HG02981 (cell line): Measurements from ENCODE around the gene APOO.
"Not testable (repeated sequence)": the region's sequence is repeated elsewhere in the genome, so short reads cannot be mapped to it uniquely, and the experiment has no call there.

ENCODE experiments used
- ATAC-seq: cut with Tn5 transposase; IDR thresholded peaks from one replicate; pipeline ENCODE4 v1.9.1; 2021; ENCODE audit warnings: mild to moderate bottlenecking, moderate library complexity; ENCODE audit not compliant: unreplicated experiment

The APOO gene

DNA sequence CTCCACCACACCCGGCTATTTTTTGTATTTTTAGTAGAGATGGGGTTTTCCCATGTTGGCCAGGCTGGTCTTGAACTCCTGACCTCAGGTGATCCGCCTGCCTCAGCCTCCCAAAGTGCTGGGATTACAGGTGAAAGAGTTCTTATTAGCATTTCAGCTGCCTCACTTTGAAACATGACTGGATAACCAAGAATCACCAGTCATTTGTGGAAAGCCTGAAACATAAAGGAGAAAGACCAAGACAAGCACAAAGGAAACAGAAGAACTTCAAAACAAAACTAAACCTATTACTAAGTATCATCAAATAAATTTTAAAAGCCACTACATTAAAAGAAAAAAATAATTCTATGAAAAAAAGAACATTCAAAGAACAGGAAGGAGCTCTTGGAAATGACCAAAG, 45.8 kb downstream of the APOO start:
- ATAC-seq: not testable (repeated sequence)

DNA sequence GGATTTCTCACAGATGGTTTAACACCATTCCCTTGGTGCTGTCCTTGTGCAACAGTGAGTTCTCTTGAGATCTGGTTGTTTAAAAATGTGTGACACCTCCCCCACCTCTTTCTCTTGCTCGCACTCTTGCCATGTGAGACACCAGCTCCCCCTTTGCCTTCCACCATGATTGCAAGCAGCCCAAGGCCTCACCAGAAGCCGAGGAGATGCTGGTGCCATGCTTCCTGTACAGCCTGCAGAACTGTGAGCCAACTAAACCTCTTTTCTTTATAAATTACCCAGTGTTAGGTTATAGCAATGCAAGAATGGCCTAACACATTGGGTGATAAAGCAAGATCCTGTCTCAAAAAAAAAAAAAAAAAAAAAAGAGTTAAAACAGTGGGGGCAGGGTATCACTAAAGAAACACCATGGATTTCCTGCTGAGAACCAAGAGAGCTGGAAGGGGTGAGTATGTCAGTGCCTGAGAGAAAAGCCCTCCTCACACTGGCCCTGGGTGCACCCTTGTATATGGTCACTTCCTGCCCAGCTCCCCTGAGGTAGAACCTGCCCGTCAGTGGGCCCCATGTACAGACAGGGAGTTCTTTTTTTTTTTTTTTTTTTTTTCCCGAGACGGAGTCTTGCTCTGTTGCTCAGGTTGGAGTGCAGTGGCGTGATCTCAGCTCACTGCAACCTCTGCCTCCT, 46.4 kb downstream of the APOO start:
- no peak for ATAC-seq

DNA sequence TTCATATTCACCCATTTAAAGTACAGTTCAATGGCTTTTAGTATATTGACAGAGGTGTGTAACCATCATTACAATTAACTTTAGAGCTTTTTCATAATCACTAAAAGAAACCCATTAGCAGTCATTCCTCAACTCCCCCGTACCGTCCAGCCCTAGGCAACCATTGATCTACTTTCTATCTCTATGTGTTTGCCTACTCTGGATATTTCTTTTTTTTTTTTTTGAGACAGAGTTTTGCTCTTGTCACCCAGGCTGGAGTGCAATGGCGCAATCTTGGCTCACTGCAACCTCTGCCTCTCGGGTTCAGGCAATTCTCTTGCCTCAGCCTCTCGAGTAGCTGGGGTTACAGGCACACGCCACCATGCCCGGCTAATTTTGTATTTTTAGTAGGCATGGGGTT, 48.5 kb downstream of the APOO start:
- not testable (repeated sequence) for ATAC-seq

DNA sequence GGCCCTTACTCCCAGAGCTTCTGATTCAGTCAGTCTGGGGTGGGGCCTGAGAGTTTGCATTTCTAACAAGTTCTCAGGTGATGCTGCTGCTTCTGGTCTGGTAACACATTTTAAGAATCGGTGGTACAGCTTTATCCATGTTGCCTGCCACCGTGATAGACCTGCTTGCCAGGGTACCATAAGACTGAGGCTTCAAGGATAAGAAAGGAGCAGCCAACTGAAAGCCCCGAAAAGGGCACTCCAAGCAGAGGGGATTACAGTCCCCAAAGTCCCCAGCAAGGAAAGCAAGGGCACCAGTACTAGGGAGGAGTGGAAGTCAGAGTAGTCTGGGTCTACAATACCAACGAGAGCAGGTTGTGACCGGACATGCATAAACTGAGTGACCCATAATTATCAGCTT, 49.8 kb downstream of the APOO start:
- ATAC-seq: no peak

DNA sequence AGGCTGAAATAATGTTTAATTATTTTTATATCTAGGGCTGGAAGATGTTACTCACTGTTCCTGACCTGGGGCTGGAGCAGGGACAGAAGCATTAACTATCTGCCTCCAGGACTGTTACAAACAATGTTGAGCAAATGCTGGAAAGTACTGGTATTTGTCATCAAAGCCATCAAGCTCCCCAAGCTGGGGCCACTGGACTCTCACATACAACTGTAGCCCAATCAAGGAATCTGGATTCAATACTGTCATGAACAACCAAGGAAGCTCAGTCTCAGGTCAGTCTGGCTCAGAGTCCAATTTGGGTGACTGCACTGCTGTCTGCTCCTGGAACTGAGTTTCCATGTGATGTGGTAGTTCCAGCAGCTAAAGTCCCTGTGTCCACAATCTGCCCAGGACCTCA, 50.4 kb downstream of the APOO start:
- ATAC-seq: no peak

DNA sequence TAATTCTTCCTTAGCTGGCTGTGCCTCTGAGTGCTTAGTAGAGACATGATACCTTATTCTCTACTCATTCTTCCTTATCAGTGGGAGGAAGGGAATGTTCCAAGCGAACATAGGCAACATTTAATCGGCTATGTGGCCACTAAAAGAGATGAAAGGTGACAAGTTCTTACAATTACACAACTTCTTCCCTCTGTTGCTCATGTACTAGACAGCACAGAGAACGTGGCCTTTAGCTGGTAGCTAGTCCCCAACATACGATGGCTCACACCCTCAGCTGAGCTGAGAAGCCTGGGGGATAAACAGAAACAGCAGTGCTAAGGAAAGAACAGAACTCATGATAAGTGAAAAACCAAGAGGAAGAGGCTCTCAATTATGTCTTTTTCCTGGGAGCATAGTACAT, 52.2 kb downstream of the APOO start:
- ATAC-seq: no peak

DNA sequence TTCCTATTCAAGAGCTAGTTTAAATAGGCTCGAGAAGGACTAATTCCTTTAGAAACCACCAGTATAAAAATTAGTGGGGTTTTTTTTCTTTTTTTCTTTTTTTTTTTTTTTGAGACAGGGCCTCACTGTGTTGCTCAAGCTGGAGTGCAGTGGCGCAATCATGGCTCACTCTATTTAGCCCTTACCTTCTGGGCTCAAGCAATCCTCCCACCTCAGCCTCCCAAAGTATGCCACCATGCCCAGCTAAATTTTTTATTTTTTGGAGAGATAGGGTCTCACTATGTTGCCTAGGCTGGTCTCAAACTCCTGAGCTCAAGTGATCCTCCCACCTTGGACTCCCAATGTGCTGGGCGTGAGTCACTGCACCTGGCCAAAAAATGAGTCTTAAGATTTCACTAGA, 52.8 kb downstream of the APOO start:
- ATAC-seq: no peak

DNA sequence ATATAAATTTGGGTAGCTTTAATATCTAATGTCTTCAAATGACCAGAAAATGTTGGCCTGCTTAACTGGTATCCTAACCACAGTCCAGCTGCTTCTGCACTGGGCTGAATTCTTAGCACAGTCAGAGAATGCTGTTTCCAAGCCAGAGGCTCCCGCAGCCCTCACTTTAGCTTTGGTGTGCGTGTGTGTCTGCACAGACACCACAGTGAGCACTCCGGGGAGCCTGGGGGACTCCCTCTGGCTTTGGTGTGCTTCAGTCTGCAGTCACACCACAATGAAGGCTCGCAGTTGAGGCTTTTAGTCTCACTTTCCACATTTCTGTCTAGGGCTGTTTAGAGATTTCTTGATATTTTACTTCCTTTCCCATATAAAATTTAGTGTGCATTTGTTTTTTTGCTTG, 53.6 kb downstream of the APOO start:
- no peak for ATAC-seq

DNA sequence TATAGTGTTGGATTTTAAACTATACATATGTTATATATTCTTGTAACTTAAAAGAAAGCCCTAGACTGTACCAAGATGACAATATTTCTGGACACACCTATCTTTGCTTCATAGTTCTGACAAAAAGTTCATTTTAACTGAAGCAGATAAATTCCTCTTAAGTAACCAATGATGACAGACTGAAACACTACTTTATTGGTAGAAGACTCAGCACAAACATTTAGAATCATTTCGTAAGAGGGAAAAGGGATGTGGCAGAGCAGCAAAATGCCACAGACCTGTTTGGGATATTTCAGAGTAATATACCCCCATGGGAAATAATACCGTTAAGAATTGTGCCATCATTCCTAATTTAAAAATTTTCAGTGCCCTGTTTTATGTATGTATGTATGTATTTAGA, 56.2 kb downstream of the APOO start:
- ATAC-seq: no peak

DNA sequence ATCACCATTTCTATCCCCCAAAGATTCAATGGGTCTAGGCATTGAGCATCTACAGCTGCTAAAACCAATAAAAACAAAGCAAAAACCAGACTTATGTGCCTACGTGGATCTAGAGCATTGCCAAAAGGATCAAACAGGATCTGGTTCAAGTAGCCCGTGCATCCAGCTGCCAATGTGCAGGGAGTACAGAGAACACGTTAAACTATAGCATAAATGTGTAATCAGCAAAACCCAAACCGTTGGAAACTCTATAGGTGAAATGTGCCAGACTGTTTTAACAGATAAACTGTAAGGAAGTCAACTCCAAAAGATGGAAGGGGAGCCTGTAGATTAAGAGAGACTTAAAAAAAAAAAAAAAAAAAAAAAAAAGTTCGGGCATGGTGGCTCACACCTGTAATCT, 58.5 kb downstream of the APOO start:
- ATAC-seq: no peak

DNA sequence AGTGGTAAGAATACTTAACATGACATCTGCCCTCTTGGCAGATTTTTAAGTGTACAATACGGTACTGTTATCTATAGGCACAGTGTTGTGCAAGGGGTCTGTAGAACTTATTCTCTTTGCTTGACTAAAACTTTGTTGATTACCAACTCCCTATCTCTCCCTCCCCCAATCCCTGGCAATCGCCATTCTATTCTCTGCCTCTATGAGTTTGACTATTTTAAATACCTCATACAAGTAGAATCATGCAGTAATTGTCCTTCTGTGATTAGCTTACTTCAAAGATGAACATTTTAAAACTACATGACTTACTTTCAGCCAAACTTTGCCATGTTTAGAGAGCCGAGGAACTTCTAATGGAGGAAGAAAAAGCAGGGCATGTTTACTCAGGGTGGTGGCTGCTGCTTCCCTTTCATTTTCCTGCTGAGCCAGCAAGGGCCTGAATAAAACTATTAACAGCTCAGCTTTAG, 62.4 kb downstream of the APOO start:
- no peak for ATAC-seq

DNA sequence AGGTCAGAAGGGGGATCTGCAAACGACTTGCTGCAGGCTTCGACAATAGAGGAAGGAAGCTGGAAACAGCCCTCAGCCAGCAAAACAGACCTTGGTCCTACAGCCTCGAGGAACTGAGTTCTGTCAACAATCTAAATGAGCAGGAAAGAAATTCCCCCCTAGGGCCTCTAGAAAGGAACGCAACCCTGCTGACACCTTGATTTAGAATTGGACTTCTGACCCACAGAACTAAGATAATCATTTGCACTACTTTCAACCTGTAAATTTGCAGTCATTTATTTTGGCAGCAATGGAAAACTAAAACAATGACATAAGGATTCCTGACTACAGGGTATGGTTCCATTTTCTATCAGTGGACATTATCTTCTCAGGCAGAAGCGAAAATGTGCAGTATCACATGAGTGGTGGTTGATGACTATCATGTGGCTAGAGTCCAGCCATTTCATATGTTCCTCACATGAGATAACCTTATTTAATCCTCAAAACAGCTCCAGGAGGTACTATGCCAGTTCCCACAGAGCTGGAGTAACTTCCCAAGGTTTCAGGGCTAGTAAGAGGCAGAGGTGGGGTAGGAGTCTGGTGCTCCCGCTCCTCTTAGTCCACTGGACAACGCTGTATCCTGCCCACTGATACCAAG, 63.1 kb downstream of the APOO start:
- ATAC-seq: no peak

DNA sequence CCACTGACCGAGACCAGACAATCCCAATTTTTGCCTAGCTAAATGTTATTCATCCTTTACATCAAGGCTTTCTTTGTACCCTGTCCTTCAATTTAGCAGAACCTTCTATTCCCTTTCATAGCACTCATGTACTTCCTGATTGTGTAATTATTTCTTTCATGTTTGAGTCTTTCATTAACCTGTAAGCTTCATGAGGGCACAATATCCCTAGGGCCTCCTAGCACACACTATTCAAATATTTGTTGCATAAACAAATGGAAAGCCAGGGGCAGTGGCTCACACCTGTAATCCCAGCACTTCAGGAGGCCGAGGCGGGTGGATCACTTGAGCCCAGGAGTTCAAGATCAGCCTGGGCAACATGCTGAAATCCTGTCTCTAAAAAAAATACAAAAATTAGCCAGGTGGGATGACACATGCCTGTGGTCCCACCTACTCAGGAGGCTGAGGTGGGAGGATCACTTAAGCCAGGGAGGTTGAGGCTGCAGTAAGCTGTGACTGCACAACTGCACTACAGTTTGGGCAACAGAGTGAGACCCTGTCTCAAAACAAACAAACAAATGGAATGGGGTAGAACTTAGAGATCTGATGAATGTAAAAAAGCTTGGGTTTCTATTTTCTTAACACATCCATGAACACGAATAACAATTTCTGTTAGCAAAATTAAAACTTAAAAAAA, 65.8 kb downstream of the APOO start:
- no peak for ATAC-seq

DNA sequence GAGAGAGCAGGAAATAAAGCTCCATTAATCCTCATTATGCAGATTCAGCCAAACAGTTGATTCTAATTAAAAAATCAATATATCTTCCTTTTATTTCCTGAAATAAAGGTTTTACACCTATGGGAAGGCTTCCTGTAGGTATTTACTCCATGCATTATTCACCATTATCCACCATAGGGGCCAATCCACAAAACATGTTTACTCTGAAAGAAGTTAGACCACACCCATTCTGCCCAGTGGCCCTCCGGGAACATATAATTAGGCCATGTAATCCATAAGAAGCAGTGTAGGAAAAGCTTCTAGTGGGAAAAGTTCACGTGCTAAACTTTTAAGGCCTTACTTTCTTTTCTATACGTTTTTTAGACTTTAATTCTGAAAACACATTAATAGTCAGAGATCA, 67.1 kb downstream of the APOO start:
- no peak for ATAC-seq

DNA sequence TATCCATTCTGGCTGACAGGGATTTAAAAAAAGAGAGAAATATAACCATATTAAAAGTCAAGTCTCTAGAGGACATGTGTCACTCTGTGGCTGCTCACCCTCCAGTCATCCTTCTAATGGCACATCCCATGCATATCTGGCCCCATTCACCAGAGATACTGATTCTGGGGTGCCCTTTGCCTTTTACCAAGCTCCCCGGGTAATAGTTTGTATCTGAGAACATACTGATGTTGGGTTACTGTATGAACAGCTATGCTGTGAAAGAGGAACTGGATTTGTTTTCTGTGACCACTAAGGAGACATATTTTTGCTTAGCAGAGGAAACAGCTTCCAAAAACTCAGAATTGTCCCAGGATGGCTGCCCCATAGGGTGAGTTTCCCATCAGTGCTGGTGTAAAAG, 68.8 kb downstream of the APOO start:
- ATAC-seq: no peak

DNA sequence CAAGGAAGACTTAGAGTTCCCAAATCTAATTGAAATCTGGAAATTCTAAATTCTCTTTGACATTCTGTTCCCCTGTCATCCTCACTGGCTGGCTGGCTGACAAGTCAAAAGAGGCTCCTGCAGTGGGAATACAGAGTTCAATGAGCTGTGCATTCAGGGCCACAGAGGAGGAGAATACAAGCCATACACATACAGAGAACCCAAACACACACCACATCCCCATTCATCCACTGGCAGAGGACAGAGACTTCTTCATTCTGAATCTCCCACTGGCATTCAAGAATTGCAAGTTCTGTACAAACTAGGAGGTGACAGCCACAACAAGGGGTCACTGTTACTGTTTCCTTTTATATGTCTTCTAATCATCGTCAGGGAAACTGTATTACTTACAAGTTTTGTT, 75.0 kb downstream of the APOO start:
- ATAC-seq: no peak

DNA sequence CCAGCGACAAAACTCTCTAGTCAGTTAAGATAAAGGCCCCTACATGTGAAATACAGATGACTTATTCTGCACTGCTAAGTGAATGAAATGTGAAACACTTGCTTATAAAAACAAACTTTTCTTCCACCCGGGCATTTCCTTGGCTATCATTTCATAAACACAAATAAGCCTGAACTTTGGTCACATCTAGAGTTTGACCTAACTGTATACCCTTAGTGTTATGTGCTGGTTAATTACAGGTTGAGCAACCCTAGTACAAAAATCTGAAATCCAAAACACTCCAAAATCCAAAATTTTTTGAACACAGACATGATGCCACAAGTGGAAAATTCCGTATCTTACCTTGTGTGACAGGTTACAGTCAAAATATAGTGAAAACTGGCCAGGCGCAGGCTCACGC, 78.9 kb downstream of the APOO start:
- ATAC-seq: no peak

DNA sequence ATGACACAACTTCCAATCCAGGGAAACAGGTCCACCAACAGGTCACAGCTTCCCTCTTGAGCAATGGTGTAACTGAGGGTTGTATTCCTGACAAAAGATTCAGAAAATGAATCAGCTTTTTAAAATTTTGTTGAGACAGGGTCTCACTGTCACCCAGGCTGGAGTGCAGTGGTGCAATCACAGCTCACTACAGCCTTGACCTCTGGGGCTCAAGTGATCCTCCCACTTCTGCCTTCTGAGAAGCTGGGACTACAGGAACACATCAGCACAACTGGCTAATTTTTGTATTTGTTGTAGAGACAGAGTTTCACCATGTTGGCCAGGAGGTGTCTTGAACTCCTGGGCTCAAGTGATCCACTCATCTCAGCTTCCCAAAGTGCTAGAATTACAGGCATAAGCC, 81.1 kb downstream of the APOO start:
- ATAC-seq: no peak

DNA sequence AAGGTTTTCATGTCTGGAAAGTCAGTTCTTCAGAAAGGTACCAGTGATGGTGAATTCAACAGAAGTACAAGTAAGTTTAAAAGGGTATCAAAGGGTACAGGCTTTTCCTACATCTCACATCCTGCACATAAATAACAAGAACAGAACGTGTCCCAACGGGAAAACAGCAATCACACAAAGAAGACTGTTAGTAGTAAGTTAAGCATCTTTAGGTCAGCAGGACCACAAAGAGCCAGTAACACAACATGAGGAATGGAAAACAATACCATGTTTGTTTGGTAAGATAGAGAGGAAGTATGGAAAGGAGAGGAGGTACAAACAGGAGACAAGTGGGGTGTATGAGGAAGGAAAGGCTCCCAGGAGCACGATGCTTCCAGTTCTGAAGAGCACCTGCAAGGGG, 81.5 kb downstream of the APOO start:
- no peak for ATAC-seq

DNA sequence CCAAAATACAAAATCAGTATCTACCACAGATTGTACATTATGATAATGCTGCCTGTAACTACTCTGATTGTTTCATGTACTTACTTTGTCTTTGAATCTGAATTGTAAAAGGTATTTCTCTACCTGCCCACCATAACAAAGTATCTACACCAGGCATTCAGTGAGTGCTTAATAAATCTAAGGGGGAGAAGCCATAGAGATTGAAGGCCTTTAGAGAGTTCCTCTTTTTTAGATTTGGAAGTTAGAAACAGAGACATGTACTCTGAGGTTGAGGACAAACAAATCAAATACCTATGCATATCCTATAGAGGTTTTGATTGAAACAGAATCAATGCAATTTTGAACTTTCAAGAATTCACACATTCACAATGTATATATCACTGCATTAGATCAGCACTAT, 82.1 kb downstream of the APOO start:
- ATAC-seq: no peak

DNA sequence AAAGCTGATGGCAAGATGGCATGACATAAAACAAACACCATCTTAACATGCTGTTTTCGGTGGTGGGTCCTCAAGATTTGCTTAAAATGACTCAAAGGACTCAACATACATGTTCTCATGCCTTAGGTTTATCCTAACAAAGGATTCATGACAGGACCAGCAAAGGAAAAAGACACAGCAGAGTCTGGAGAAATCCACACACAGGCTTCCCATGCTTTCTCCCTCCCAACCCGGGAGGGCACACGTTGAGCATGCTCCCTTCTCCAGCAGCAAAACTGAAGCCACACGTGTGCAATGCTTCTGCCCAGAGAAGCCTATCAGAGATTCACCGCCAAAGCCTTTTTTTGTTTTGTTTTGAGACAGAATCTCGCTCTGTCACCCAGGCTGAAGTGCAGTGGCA, 84.9 kb downstream of the APOO start:
- no peak for ATAC-seq

DNA sequence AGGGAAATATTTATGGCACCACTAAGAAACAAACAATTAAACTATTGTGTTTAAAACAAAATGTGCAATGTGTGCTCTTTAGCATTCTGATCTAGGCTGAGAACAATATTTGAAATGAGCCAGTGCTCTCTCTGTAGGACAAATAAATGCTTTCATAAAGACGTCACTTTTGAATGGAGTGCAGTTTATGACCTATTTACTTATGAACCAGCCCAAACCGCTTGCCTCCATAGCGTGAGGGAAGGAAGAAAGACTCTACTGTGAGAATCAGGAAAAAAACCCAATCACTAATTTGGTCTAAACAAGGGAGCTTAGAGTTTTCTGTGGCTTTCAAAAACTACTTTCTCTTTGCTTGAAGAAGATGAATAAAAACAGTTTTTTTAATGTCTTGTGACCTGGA, 85.3 kb downstream of the APOO start:
- ATAC-seq: no peak
